Body of pancreas (tissue), 4 donors: ENCODE data around the gene TET3. TPM values are rescaled to one million over a fixed set of nuclear protein-coding genes. Genes with fewer than 3 reads are reported as not detected.

Experiments used
- ATAC-seq: fragments of 150-250 bp; one replicate; pipeline ENCODE4 v1.9.1; 2016
- DNase-seq, 4 donors: peaks; one replicate each; pipeline ENCODE4 v3.0.0-alpha.2; 2019
- H3K27ac ChIP-seq, 4 donors: fragments of 200-600 bp; sonication (generic); 1 replicate in 3 of 4; 2 replicates in 1 of 4; pipeline versions ENCODE4 v1.5.1 to v1.6.1; 2016 to 2019; ENCODE audit warnings: mild to moderate bottlenecking in 1 of 4, mixed read lengths in 1 of 4, moderate library complexity in 1 of 4
- H3K27me3 ChIP-seq, 2 donors: fragments of 200-600 bp; sonication (generic); one replicate each; pipeline ENCODE4 v1.6.0; 2016; ENCODE audit warnings: mild to moderate bottlenecking in 1 of 2
- H3K36me3 ChIP-seq, 2 donors: fragments of 200-600 bp; sonication (generic); replicated peaks in 1 of 2; 2 replicates each; pipeline ENCODE4 v1.5.1; 2016; ENCODE audit warnings: low read depth in 2 of 2; ENCODE audit not compliant: insufficient read depth in 1 of 2
- H3K4me1 ChIP-seq: fragments of 200-600 bp; sonication (generic); one replicate; pipeline ENCODE4 v1.6.0; 2016
- H3K4me3 ChIP-seq, 2 donors: fragments of 200-600 bp; sonication (generic); 1 replicate in 1 of 2; 2 replicates in 1 of 2; pipeline ENCODE4 v1.5.1; 2016 to 2019
- H3K9me3 ChIP-seq, 3 donors: fragments of 200-600 bp; sonication (generic); 1 replicate in 2 of 3; 2 replicates in 1 of 3; pipeline ENCODE4 v1.5.1; 2016
- POLR2A ChIP-seq, 3 donors: fragments of 450-650 bp; IDR thresholded peaks; one replicate each; pipeline ENCODE4 v1.6.1; 2016; ENCODE audit warnings: antibody characterized with exemption in 3 of 3, mild to moderate bottlenecking in 2 of 3
- WGBS, 2 donors: methylation state at CpG; one replicate each; pipeline ENCODE4 v1.1.5; 2017; 5-methylcytosine and 5-hydroxymethylcytosine counted together
- intact Hi-C: fragments of 100-400 bp; cut with DNase I; formaldehyde crosslinking; loops from one replicate; pipeline ENCODE4 v1.15.1; 2023
- total RNA-seq, 2 donors: library from RNA; depleted of rRNA; stranded (reverse); fragments of >200 nt; gene quantifications; one replicate each; pipeline ENCODE4 v1.1.0, GENCODE V29; 2016
- TF ChIP-seq, protein P1 (sequence below), 7 experiments: fragments of 450-650 bp in 4 of 7; fragments of 200-600 bp in 3 of 7; sonication (generic) in 3 of 7; IDR thresholded peaks; one replicate each; pipeline ENCODE4 v1.5.1; 2016 to 2019; ENCODE audit warnings: antibody characterized with exemption in 7 of 7

Gene TET3
- total RNA-seq, 2 donors from 2014 or later: 6.7 to 7.3 TPM

- 91 to 93% methylated on average over 6 of the region's 6 CpGs for WGBS, 2 donors
- Histone ChIP-seq H3K27me3 (no peaks in the 10 kb centered on the region), H3K36me3 (no peaks in the 10 kb centered on the region), H3K4me1 (peaks cover 16% of the 10 kb centered on the region), H3K27ac (no peak overlapping the region), H3K4me3 (no peak overlapping the region), H3K9me3 (no peaks in the 10 kb centered on the region)
- intact Hi-C loops: no loop called here
- TF ChIP-seq POLR2A (IDR thresholded peaks at IDR 0.05): no peak
- DNase-seq (no peak), ATAC-seq (no peak)
Observed at GRCh38 chr2:73997813-73998212, 13.1 kb downstream of the TET3 start.

- peaks cover 21% of the 10 kb centered on the region for H3K4me1 ChIP-seq
- no peaks in the 10 kb centered on the region for H3K9me3 ChIP-seq
- ATAC-seq (no peak), DNase-seq (no peak)
- no peak overlapping the region for H3K4me3 ChIP-seq
- WGBS, 2 donors: 82 to 83% methylated on average over 8 of the region's 8 CpGs
- H3K36me3 ChIP-seq: no peaks in the 10 kb centered on the region
- H3K27me3 ChIP-seq: no peaks in the 10 kb centered on the region
- TF ChIP-seq POLR2A (IDR thresholded peaks at IDR 0.05): no peak
- TF ChIP-seq, protein P1, sequence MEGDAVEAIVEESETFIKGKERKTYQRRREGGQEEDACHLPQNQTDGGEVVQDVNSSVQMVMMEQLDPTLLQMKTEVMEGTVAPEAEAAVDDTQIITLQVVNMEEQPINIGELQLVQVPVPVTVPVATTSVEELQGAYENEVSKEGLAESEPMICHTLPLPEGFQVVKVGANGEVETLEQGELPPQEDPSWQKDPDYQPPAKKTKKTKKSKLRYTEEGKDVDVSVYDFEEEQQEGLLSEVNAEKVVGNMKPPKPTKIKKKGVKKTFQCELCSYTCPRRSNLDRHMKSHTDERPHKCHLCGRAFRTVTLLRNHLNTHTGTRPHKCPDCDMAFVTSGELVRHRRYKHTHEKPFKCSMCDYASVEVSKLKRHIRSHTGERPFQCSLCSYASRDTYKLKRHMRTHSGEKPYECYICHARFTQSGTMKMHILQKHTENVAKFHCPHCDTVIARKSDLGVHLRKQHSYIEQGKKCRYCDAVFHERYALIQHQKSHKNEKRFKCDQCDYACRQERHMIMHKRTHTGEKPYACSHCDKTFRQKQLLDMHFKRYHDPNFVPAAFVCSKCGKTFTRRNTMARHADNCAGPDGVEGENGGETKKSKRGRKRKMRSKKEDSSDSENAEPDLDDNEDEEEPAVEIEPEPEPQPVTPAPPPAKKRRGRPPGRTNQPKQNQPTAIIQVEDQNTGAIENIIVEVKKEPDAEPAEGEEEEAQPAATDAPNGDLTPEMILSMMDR (IDR thresholded peaks at IDR 0.05): no peak
- H3K27ac ChIP-seq: no peak overlapping the region
- intact Hi-C loops: no loop called here
Observed at GRCh38 chr2:73998451-73998850, 13.7 kb downstream of the TET3 start.

DNA sequence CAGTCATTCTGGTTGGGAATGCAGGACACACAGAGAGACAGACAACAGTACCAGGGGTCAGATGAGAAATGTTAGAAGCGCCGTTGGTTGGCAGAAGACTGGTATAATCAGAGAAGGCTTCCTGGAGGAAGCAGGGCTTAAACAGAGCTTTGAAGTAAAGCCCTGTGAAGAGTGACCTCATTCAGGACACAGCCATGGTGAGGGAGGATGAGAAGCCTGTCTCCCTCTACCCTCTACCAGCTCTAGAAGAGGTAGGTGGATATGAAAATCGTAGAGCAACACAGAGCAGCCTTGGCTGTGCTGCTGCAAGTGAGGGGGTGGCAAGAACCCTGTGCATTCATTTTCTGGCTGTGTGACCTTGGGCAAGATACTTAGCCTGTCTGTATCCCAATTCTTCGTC lies 14.2 kb downstream of the TET3 start:
- 70 to 78% methylated on average over 4 of the region's 4 CpGs for WGBS, 2 donors
- no peak for ATAC-seq

GRCh38 chr2:73999881-74000597 lies 15.3 kb downstream of the TET3 start:
- intact Hi-C loops: no loop called here

More for the DNA sequence above, 14.2 kb downstream of the TET3 start:
- no peaks in the 10 kb centered on the region for H3K27me3 ChIP-seq
- no peak for TF ChIP-seq POLR2A (IDR thresholded peaks at IDR 0.05)
- TF ChIP-seq, protein P1 (IDR thresholded peaks at IDR 0.05): no peak
- peaks cover 21% of the 10 kb centered on the region for H3K4me1 ChIP-seq
- no peak overlapping the region for H3K4me3 ChIP-seq
- intact Hi-C loops: no loop called here
- H3K36me3 ChIP-seq: no peaks in the 10 kb centered on the region
- H3K27ac ChIP-seq: no peak overlapping the region
- no peak for DNase-seq
- no peaks in the 10 kb centered on the region for H3K9me3 ChIP-seq

DNA sequence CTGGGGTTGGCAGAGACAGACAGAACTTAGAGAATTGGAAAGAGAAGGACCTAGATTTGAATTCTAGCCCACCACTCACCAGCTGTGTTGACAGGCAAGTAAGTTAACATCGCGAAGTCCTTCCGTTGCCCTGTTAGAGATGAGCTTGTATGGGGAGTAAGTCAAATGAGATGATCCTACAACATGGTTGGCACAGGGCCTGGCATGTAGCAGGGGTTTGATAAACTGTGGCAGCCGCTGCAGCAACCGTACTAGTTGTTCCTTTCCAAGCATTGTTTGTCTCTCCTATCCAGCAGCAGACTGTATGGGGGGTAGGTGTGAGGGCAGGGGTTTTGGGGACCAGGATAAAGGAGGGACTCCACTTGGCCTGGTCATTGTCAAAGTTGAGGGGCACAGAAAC lies 16.0 kb downstream of the TET3 start:
- Histone ChIP-seq H3K9me3 (no peaks in the 10 kb centered on the region), H3K27ac (no peak overlapping the region), H3K4me3 (no peak overlapping the region), H3K36me3 (no peaks in the 10 kb centered on the region), H3K4me1 (peaks cover 21% of the 10 kb centered on the region), H3K27me3 (no peaks in the 10 kb centered on the region)
- intact Hi-C loops: no loop called here
- no peak for ATAC-seq
- 53 to 60% methylated on average over 5 of the region's 5 CpGs for WGBS, 2 donors
- no peak for DNase-seq
- TF ChIP-seq POLR2A (IDR thresholded peaks at IDR 0.05): no peak
- TF ChIP-seq, protein P1 (IDR thresholded peaks at IDR 0.05): no peak

More at GRCh38 chr2:73999881-74000597, 15.3 kb downstream of the TET3 start:
- Histone ChIP-seq H3K36me3 (no peaks in the 10 kb centered on the region), H3K4me3 (no peak overlapping the region), H3K9me3 (no peaks in the 10 kb centered on the region), H3K4me1 (peaks cover 21% of the 10 kb centered on the region), H3K27ac (no peak overlapping the region), H3K27me3 (no peaks in the 10 kb centered on the region)
- 35 to 42% methylated on average over 10 of the region's 10 CpGs for WGBS, 2 donors
- no peak for DNase-seq
- TF ChIP-seq POLR2A (IDR thresholded peaks at IDR 0.05): no peak
- ATAC-seq: no peak

DNA sequence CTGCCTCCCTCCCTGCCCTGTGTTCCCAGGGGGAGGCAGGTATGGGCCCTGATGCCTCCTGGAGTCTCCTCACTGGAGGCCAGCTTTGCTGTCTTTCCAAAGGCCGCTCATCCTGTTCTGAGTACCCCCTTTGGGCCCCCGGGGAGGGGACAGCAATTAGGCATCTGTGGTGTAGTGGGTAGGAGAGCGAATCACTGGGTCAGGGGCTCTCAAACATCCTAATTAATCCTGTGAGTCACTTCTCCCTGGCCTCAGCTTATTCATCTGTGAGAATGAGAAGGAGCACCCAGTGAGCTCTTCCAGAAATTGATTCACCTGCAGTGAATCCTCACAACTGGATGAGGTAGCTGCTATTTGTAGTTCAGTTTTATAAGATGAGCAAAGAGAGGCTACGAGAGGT lies 16.4 kb downstream of the TET3 start:
- ATAC-seq (no peak), DNase-seq (no peak)
- intact Hi-C loops: no loop called here
- TF ChIP-seq POLR2A (IDR thresholded peaks at IDR 0.05): no peak
- TF ChIP-seq, protein P1 (IDR thresholded peaks at IDR 0.05): no peak
- Histone ChIP-seq H3K9me3 (no peaks in the 10 kb centered on the region), H3K27ac (no peak overlapping the region), H3K4me3 (no peak overlapping the region), H3K4me1 (peaks cover 21% of the 10 kb centered on the region), H3K36me3 (no peaks in the 10 kb centered on the region), H3K27me3 (no peaks in the 10 kb centered on the region)
- WGBS, 2 donors: 86 to 88% methylated on average over 3 to 4 of the region's 4 CpGs
